GM23338 (cell line): Measurements from ENCODE around the gene TNNI3. TPM values are rescaled to one million over a fixed set of nuclear protein-coding genes. Genes with fewer than 3 reads are reported as not detected.

ENCODE experiments used
- ATAC-seq: fragments of 200-7000 bp; cut with Tn5 transposase; 3 replicates; pipeline ENCODE4 v1.9.1; 2020
- DNase-seq: peaks from one replicate; pipeline ENCODE4 v3.0.0-alpha.2; 2015; ENCODE audit warnings: low spot score
- H2AFZ ChIP-seq: fragments of 200-600 bp; sonication (generic); 2 replicates; pipeline ENCODE4 v1.8.0; 2016; ENCODE audit warnings: antibody characterized with exemption, mild to moderate bottlenecking, moderate library complexity
- H3F3A ChIP-seq: fragments of 200-600 bp; sonication (generic); replicated peaks from 2 replicates; pipeline ENCODE4 v1.8.0; 2017; ENCODE audit warnings: antibody characterized with exemption, mixed run types, low read depth
- H3K27ac ChIP-seq: fragments of 200-600 bp; sonication (generic); 2 replicates; pipeline ENCODE4 v1.6.1; 2016; ENCODE audit warnings: low read depth
- H3K27me3 ChIP-seq: fragments of 200-600 bp; sonication (generic); 2 replicates; pipeline ENCODE4 v1.8.0; 2016; ENCODE audit warnings: mild to moderate bottlenecking, mixed run types, moderate library complexity; ENCODE audit not compliant: insufficient read depth
- H3K36me3 ChIP-seq: fragments of 200-600 bp; sonication (generic); 2 replicates; pipeline ENCODE4 v1.8.0; 2016; ENCODE audit warnings: mild to moderate bottlenecking; ENCODE audit not compliant: insufficient read depth
- H3K4me1 ChIP-seq: fragments of 200-600 bp; sonication (generic); 2 replicates; pipeline ENCODE4 v1.8.0; 2016; ENCODE audit warnings: mild to moderate bottlenecking, moderate library complexity; ENCODE audit not compliant: insufficient read depth
- H3K4me2 ChIP-seq: fragments of 200-600 bp; sonication (generic); 2 replicates; pipeline ENCODE4 v1.7.1; 2017; ENCODE audit warnings: mixed run types
- H3K4me3 ChIP-seq: fragments of 200-600 bp; sonication (generic); 2 replicates; pipeline ENCODE4 v1.6.1; 2016; ENCODE audit warnings: mixed run types
- H3K79me2 ChIP-seq: fragments of 200-600 bp; sonication (generic); replicated peaks from 2 replicates; pipeline ENCODE4 v1.8.0; 2017; ENCODE audit warnings: mild to moderate bottlenecking; ENCODE audit not compliant: insufficient read depth
- H3K9me2 ChIP-seq: fragments of 200-600 bp; sonication (generic); 2 replicates; pipeline ENCODE4 v1.8.0; 2017; ENCODE audit not compliant: insufficient read depth
- H4K20me1 ChIP-seq: fragments of 200-600 bp; sonication (generic); replicated peaks from 2 replicates; pipeline ENCODE4 v1.8.0; 2017; ENCODE audit warnings: mild to moderate bottlenecking; ENCODE audit not compliant: insufficient read depth
- H3K27ac Mint-ChIP-seq: 2 replicates; pipeline ENCODE4 v1.8.0; 2020; ENCODE audit warnings: inconsistent platforms, mild to moderate bottlenecking, moderate library complexity, mixed read lengths
- H3K27me3 Mint-ChIP-seq: 3 replicates; pipeline ENCODE4 v1.8.0; 2022; ENCODE audit warnings: low read depth, mild to moderate bottlenecking, moderate library complexity, mixed read lengths, inconsistent platforms; ENCODE audit not compliant: insufficient read depth, poor library complexity
- H3K36me3 Mint-ChIP-seq: 3 replicates; pipeline ENCODE4 v1.8.0; 2021; ENCODE audit warnings: low read depth, mild to moderate bottlenecking, inconsistent platforms, moderate library complexity, mixed read lengths
- H3K4me1 Mint-ChIP-seq: 3 replicates; pipeline ENCODE4 v1.8.0; 2020; ENCODE audit warnings: mild to moderate bottlenecking, inconsistent platforms, mixed read lengths
- H3K4me3 Mint-ChIP-seq: 3 replicates; pipeline ENCODE4 v1.8.0; 2021; ENCODE audit warnings: moderate library complexity, mild to moderate bottlenecking, inconsistent platforms, mixed read lengths
- H3K9me3 Mint-ChIP-seq: 3 replicates; pipeline ENCODE4 v1.8.0; 2020; ENCODE audit warnings: moderate library complexity, mild to moderate bottlenecking, inconsistent platforms, mixed read lengths
- CREB1 ChIP-seq: fragments of 250-450 bp; sonication (Bioruptor Pico); IDR thresholded peaks from 2 replicates; pipeline ENCODE4 v1.5.0; 2020; ENCODE audit warnings: low read depth, mild to moderate bottlenecking, moderate library complexity
- EZH2 ChIP-seq: fragments of 200-600 bp; sonication (generic); IDR thresholded peaks from one replicate; pipeline ENCODE4 v1.8.0; 2017; ENCODE audit warnings: antibody characterized with exemption, mild to moderate bottlenecking, low read depth; ENCODE audit not compliant: unreplicated experiment
- NANOG ChIP-seq: IDR thresholded peaks from 2 replicates; pipeline ENCODE4 v1.6.1; 2016; ENCODE audit warnings: antibody characterized with exemption, borderline replicate concordance
- POLR2AphosphoS5 ChIP-seq: IDR thresholded peaks from 2 replicates; pipeline ENCODE4 v1.6.1; 2016; ENCODE audit warnings: antibody characterized with exemption, low read depth
- STAT1 ChIP-seq: IDR thresholded peaks from one replicate; pipeline ENCODE4 v1.6.1; 2016; ENCODE audit warnings: antibody characterized with exemption; ENCODE audit not compliant: unreplicated experiment
- polyA plus RNA-seq: library from polyadenylated mRNA; unstranded; fragments of >200 nt; fragmentation: Nextera tagmentation; extraction: Ambion mirVana; gene quantifications from 2 replicates; pipeline ENCODE4 v1.2.1, GENCODE V29; 2016
- total RNA-seq: library from RNA; depleted of rRNA; stranded (reverse); fragments of >200 nt; shearing (Covaris generic); gene quantifications from 2 replicates; pipeline ENCODE4 v1.2.3, GENCODE V29; 2014
- TF ChIP-seq, protein P1 (sequence below): fragments of 250-450 bp; sonication (Bioruptor Pico); IDR thresholded peaks from 2 replicates; pipeline ENCODE4 v1.5.0; 2020; ENCODE audit warnings: mild to moderate bottlenecking, moderate library complexity
- TF ChIP-seq, protein P2 (sequence below), 2 experiments: fragments of 200-600 bp in 1 of 2; sonication (generic) in 1 of 2; conservative IDR thresholded peaks; 2 replicates each; pipeline versions ENCODE4 v1.5.1 to v1.6.1; 2016 to 2017; ENCODE audit warnings: antibody characterized with exemption in 2 of 2, low read depth in 2 of 2, mild to moderate bottlenecking in 2 of 2, moderate library complexity in 1 of 2
- TF ChIP-seq, protein P3 (sequence below): IDR thresholded peaks from 2 replicates; pipeline ENCODE4 v1.6.1; 2016; ENCODE audit warnings: antibody characterized with exemption
- TF ChIP-seq, protein P4 (sequence below): IDR thresholded peaks from one replicate; pipeline ENCODE4 v1.6.1; 2018; ENCODE audit warnings: antibody characterized with exemption; ENCODE audit not compliant: unreplicated experiment

Gene TNNI3
- total and polyA plus RNA-seq, 2 experiments from 2014 or later = 21.5 to 150 TPM

DNA sequence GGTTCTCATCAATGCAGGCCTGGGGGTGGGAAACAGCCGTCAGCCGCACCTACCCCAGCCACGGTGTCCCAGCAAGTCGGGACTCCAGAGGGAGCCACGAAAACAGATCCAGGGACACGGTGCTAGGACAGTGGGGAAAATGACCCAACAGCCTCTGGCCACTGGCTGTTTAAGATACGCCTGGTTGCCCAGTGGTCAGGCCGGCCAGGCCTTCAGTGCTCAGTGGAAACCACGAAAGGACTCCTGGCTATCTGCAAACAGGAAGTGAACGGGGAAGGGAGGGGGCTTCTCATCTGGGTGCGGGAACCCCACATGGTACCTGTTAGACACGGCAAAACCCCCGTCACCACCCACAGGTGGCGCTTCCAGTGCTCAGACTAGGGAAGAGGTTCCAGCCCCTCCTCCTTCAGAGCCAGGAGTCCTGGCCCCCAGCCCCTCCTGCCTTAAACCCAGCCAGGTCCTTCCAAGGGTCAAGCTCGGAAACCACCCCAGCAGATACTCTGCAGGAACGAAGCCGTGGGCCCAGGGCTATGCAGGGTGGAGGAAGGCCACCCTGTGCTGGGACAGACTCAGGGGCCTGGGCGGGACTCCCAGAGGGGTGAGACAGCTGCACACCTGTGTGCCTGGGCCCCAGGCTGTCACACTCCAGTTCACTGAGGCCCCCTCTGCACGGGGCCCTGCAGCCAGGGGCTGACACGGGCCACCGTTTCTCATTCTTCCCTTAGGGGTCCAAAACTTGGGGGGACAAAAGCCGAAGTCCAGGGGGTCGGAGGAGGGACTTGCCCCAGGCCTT is 44.6 kb downstream of the TNNI3 start:
- Histone ChIP-seq H3K27me3 (no peaks in the 10 kb centered on the region), H3K4me1 (peaks cover 25% of the 10 kb centered on the region; the same call in 1 of the 2 replicates), H3K27ac (peak overlapping the region; percentile 86), H2AFZ (no peak overlapping the region), H3K79me2 (peaks cover 42% of the 10 kb centered on the region), H3K4me3 (no peak overlapping the region), H3K9me2 (no peaks in the 10 kb centered on the region), H3F3A (peaks cover 5% of the 10 kb centered on the region; the same call in 1 of the 2 replicates), H4K20me1 (peaks cover 37% of the 10 kb centered on the region), H3K36me3 (no peaks in the 10 kb centered on the region), H3K4me2 (0 out of 2 replicates have a peak overlapping the region, but pooled peaks have one; percentile 32)
- peaks cover 28% of the 10 kb centered on the region for H3K4me1 Mint-ChIP-seq
- peak; percentile 16 for ATAC-seq
- peak overlapping the region; percentile 67; the same call in 1 of the 2 replicates for H3K27ac Mint-ChIP-seq
- TF ChIP-seq NANOG (no peak), EZH2 (no peak), POLR2AphosphoS5 (no peak), CREB1 (CRISPR knock-in tag) (no peak), STAT1 (no peak)
- TF ChIP-seq, protein P1, sequence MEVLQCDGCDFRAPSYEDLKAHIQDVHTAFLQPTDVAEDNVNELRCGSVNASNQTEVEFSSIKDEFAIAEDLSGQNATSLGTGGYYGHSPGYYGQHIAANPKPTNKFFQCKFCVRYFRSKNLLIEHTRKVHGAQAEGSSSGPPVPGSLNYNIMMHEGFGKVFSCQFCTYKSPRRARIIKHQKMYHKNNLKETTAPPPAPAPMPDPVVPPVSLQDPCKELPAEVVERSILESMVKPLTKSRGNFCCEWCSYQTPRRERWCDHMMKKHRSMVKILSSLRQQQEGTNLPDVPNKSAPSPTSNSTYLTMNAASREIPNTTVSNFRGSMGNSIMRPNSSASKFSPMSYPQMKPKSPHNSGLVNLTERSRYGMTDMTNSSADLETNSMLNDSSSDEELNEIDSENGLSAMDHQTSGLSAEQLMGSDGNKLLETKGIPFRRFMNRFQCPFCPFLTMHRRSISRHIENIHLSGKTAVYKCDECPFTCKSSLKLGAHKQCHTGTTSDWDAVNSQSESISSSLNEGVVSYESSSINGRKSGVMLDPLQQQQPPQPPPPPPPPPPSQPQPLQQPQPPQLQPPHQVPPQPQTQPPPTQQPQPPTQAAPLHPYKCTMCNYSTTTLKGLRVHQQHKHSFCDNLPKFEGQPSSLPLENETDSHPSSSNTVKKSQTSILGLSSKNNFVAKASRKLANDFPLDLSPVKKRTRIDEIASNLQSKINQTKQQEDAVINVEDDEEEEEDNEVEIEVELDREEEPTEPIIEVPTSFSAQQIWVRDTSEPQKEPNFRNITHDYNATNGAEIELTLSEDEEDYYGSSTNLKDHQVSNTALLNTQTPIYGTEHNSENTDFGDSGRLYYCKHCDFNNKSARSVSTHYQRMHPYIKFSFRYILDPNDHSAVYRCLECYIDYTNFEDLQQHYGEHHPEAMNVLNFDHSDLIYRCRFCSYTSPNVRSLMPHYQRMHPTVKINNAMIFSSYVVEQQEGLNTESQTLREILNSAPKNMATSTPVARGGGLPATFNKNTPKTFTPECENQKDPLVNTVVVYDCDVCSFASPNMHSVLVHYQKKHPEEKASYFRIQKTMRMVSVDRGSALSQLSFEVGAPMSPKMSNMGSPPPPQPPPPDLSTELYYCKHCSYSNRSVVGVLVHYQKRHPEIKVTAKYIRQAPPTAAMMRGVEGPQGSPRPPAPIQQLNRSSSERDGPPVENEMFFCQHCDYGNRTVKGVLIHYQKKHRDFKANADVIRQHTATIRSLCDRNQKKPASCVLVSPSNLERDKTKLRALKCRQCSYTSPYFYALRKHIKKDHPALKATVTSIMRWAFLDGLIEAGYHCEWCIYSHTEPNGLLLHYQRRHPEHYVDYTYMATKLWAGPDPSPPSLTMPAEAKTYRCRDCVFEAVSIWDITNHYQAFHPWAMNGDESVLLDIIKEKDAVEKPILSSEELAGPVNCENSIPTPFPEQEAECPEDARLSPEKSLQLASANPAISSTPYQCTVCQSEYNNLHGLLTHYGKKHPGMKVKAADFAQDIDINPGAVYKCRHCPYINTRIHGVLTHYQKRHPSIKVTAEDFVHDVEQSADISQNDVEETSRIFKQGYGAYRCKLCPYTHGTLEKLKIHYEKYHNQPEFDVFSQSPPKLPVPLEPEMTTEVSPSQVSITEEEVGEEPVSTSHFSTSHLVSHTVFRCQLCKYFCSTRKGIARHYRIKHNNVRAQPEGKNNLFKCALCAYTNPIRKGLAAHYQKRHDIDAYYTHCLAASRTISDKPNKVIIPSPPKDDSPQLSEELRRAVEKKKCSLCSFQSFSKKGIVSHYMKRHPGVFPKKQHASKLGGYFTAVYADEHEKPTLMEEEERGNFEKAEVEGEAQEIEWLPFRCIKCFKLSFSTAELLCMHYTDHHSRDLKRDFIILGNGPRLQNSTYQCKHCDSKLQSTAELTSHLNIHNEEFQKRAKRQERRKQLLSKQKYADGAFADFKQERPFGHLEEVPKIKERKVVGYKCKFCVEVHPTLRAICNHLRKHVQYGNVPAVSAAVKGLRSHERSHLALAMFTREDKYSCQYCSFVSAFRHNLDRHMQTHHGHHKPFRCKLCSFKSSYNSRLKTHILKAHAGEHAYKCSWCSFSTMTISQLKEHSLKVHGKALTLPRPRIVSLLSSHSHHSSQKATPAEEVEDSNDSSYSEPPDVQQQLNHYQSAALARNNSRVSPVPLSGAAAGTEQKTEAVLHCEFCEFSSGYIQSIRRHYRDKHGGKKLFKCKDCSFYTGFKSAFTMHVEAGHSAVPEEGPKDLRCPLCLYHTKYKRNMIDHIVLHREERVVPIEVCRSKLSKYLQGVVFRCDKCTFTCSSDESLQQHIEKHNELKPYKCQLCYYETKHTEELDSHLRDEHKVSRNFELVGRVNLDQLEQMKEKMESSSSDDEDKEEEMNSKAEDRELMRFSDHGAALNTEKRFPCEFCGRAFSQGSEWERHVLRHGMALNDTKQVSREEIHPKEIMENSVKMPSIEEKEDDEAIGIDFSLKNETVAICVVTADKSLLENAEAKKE = no peak
- TF ChIP-seq, protein P2, sequence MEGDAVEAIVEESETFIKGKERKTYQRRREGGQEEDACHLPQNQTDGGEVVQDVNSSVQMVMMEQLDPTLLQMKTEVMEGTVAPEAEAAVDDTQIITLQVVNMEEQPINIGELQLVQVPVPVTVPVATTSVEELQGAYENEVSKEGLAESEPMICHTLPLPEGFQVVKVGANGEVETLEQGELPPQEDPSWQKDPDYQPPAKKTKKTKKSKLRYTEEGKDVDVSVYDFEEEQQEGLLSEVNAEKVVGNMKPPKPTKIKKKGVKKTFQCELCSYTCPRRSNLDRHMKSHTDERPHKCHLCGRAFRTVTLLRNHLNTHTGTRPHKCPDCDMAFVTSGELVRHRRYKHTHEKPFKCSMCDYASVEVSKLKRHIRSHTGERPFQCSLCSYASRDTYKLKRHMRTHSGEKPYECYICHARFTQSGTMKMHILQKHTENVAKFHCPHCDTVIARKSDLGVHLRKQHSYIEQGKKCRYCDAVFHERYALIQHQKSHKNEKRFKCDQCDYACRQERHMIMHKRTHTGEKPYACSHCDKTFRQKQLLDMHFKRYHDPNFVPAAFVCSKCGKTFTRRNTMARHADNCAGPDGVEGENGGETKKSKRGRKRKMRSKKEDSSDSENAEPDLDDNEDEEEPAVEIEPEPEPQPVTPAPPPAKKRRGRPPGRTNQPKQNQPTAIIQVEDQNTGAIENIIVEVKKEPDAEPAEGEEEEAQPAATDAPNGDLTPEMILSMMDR (conservative IDR thresholded peaks at IDR 0.05; ENCODE audit: low read depth in 2 of 2) = peak; percentile 37 to 55
- TF ChIP-seq, protein P3, sequence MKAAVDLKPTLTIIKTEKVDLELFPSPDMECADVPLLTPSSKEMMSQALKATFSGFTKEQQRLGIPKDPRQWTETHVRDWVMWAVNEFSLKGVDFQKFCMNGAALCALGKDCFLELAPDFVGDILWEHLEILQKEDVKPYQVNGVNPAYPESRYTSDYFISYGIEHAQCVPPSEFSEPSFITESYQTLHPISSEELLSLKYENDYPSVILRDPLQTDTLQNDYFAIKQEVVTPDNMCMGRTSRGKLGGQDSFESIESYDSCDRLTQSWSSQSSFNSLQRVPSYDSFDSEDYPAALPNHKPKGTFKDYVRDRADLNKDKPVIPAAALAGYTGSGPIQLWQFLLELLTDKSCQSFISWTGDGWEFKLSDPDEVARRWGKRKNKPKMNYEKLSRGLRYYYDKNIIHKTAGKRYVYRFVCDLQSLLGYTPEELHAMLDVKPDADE = no peak
- TF ChIP-seq, protein P4, sequence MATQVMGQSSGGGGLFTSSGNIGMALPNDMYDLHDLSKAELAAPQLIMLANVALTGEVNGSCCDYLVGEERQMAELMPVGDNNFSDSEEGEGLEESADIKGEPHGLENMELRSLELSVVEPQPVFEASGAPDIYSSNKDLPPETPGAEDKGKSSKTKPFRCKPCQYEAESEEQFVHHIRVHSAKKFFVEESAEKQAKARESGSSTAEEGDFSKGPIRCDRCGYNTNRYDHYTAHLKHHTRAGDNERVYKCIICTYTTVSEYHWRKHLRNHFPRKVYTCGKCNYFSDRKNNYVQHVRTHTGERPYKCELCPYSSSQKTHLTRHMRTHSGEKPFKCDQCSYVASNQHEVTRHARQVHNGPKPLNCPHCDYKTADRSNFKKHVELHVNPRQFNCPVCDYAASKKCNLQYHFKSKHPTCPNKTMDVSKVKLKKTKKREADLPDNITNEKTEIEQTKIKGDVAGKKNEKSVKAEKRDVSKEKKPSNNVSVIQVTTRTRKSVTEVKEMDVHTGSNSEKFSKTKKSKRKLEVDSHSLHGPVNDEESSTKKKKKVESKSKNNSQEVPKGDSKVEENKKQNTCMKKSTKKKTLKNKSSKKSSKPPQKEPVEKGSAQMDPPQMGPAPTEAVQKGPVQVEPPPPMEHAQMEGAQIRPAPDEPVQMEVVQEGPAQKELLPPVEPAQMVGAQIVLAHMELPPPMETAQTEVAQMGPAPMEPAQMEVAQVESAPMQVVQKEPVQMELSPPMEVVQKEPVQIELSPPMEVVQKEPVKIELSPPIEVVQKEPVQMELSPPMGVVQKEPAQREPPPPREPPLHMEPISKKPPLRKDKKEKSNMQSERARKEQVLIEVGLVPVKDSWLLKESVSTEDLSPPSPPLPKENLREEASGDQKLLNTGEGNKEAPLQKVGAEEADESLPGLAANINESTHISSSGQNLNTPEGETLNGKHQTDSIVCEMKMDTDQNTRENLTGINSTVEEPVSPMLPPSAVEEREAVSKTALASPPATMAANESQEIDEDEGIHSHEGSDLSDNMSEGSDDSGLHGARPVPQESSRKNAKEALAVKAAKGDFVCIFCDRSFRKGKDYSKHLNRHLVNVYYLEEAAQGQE = no peak
- peaks cover 8% of the 10 kb centered on the region; the same call in 2 of the 3 replicates for H3K36me3 Mint-ChIP-seq
- DNase-seq = peak; percentile 76
- peaks cover 12% of the 10 kb centered on the region for H3K27me3 Mint-ChIP-seq
- no peak overlapping the region for H3K4me3 Mint-ChIP-seq
- no peaks in the 10 kb centered on the region; the same call in 2 of the 3 replicates for H3K9me3 Mint-ChIP-seq
